ENCODE measurements around the gene CDH13. TPM values are rescaled to one million over a fixed set of nuclear protein-coding genes. Genes with fewer than 3 reads are reported as not detected.

CDH13 gene
- total RNA-seq, 1 donor from 2014 or later, result 81.1 TPM

- Mint-ChIP-seq H3K9me3 (ENCODE audit: unreplicated experiment) (no peaks in the 10 kb centered on the region), H3K27me3 (ENCODE audit: unreplicated experiment) (peaks cover 3% of the 10 kb centered on the region), H3K4me3 (ENCODE audit: unreplicated experiment) (no peak overlapping the region), H3K27ac (ENCODE audit: unreplicated experiment) (no peak overlapping the region), H3K4me1 (ENCODE audit: low read depth, unreplicated experiment) (peaks cover 23% of the 10 kb centered on the region), H3K36me3 (ENCODE audit: unreplicated experiment) (no peaks in the 10 kb centered on the region)
- no peak for TF ChIP-seq CTCF (IDR thresholded peaks at IDR 0.05; ENCODE audit: partially characterized antibody, unreplicated experiment)
- no peak for DNase-seq
These were observed 1001.2 kb downstream of the CDH13 start for GRCh38 chr16:83627996-83628395.

- no peak overlapping the region for H3K27ac Mint-ChIP-seq (ENCODE audit: unreplicated experiment)
- no peak for TF ChIP-seq CTCF (IDR thresholded peaks at IDR 0.05; ENCODE audit: partially characterized antibody, unreplicated experiment)
- no peaks in the 10 kb centered on the region for H3K9me3 Mint-ChIP-seq (ENCODE audit: unreplicated experiment)
- no peaks in the 10 kb centered on the region for H3K36me3 Mint-ChIP-seq (ENCODE audit: unreplicated experiment)
- H3K4me1 Mint-ChIP-seq (ENCODE audit: low read depth, unreplicated experiment), result peaks cover 9% of the 10 kb centered on the region
- H3K4me3 Mint-ChIP-seq (ENCODE audit: unreplicated experiment), result no peak overlapping the region
- peaks cover 3% of the 10 kb centered on the region for H3K27me3 Mint-ChIP-seq (ENCODE audit: unreplicated experiment)
- no peak for DNase-seq
These were observed 1002.7 kb downstream of the CDH13 start for GRCh38 chr16:83629426-83629825.

- Mint-ChIP-seq H3K36me3 (ENCODE audit: unreplicated experiment) (no peaks in the 10 kb centered on the region), H3K27ac (ENCODE audit: unreplicated experiment) (no peak overlapping the region), H3K27me3 (ENCODE audit: unreplicated experiment) (no peaks in the 10 kb centered on the region), H3K4me1 (ENCODE audit: low read depth, unreplicated experiment) (peaks cover 6% of the 10 kb centered on the region), H3K4me3 (ENCODE audit: unreplicated experiment) (no peak overlapping the region), H3K9me3 (ENCODE audit: unreplicated experiment) (no peaks in the 10 kb centered on the region)
- no peak for DNase-seq
- no peak for TF ChIP-seq CTCF (IDR thresholded peaks at IDR 0.05; ENCODE audit: partially characterized antibody, unreplicated experiment)
These were observed 1003.1 kb downstream of the CDH13 start for GRCh38 chr16:83629836-83630235.

GRCh38 chr16:83630979-83631378, 1004.2 kb downstream of the CDH13 start:
- DNase-seq, result no peak
- H3K4me1 Mint-ChIP-seq (ENCODE audit: low read depth, unreplicated experiment), result no peaks in the 10 kb centered on the region
- H3K27ac Mint-ChIP-seq (ENCODE audit: unreplicated experiment), result no peak overlapping the region
- TF ChIP-seq CTCF (IDR thresholded peaks at IDR 0.05; ENCODE audit: partially characterized antibody, unreplicated experiment), result no peak
- no peaks in the 10 kb centered on the region for H3K27me3 Mint-ChIP-seq (ENCODE audit: unreplicated experiment)
- no peaks in the 10 kb centered on the region for H3K9me3 Mint-ChIP-seq (ENCODE audit: unreplicated experiment)
- no peaks in the 10 kb centered on the region for H3K36me3 Mint-ChIP-seq (ENCODE audit: unreplicated experiment)
- H3K4me3 Mint-ChIP-seq (ENCODE audit: unreplicated experiment), result no peak overlapping the region

- Mint-ChIP-seq H3K27me3 (ENCODE audit: unreplicated experiment) (no peaks in the 10 kb centered on the region), H3K27ac (ENCODE audit: unreplicated experiment) (no peak overlapping the region), H3K36me3 (ENCODE audit: unreplicated experiment) (no peaks in the 10 kb centered on the region), H3K4me1 (ENCODE audit: low read depth, unreplicated experiment) (no peaks in the 10 kb centered on the region), H3K4me3 (ENCODE audit: unreplicated experiment) (no peak overlapping the region), H3K9me3 (ENCODE audit: unreplicated experiment) (no peaks in the 10 kb centered on the region)
- no peak for DNase-seq
- TF ChIP-seq CTCF (IDR thresholded peaks at IDR 0.05; ENCODE audit: partially characterized antibody, unreplicated experiment), result no peak
These were observed 1006.5 kb downstream of the CDH13 start for GRCh38 chr16:83633286-83633685.
